KMS-11 (cell line): ENCODE measurements around the gene DPPA4.
"Not testable (repeated sequence)": the region's sequence is repeated elsewhere in the genome, so short reads cannot be mapped to it uniquely, and the experiment has no call there.

Experiments used
- H2AFZ ChIP-seq: fragments of 200-600 bp; sonication (generic); 2 replicates; pipeline ENCODE4 v1.6.1; 2016; ENCODE audit warnings: antibody characterized with exemption, mixed run types, low read depth
- H3K27ac ChIP-seq: fragments of 200-600 bp; sonication (generic); 2 replicates; pipeline ENCODE4 v1.6.1; 2016; ENCODE audit warnings: mild to moderate bottlenecking, mixed run types
- H3K27me3 ChIP-seq: fragments of 200-600 bp; sonication (generic); 2 replicates; pipeline ENCODE4 v1.6.1; 2017; ENCODE audit warnings: mild to moderate bottlenecking, low read depth, mixed run types, moderate library complexity; ENCODE audit not compliant: insufficient read depth
- H3K36me3 ChIP-seq: fragments of 200-600 bp; sonication (generic); 2 replicates; pipeline ENCODE4 v1.6.1; 2017; ENCODE audit warnings: mild to moderate bottlenecking, mixed run types; ENCODE audit not compliant: insufficient read depth
- H3K4me1 ChIP-seq: fragments of 200-600 bp; sonication (generic); 2 replicates; pipeline ENCODE4 v1.6.1; 2016; ENCODE audit warnings: mild to moderate bottlenecking, low read depth, mixed run types; ENCODE audit not compliant: poor library complexity, severe bottlenecking
- H3K4me2 ChIP-seq: fragments of 200-600 bp; sonication (generic); 2 replicates; pipeline ENCODE4 v1.7.0; 2016; ENCODE audit warnings: mild to moderate bottlenecking, mixed run types
- H3K4me3 ChIP-seq: fragments of 200-600 bp; sonication (generic); IDR thresholded peaks from 2 replicates; pipeline ENCODE4 v1.6.1; 2017; ENCODE audit warnings: low read depth, low read length, mixed read lengths; ENCODE audit not compliant: insufficient read depth
- H3K79me2 ChIP-seq: fragments of 200-600 bp; sonication (generic); 2 replicates; pipeline ENCODE4 v1.6.1; 2016; ENCODE audit warnings: low read depth, mixed run types; ENCODE audit not compliant: insufficient read depth
- H3K9ac ChIP-seq: fragments of 200-600 bp; sonication (generic); 2 replicates; pipeline ENCODE4 v1.6.1; 2016; ENCODE audit warnings: mild to moderate bottlenecking, mixed run types
- H4K20me1 ChIP-seq: fragments of 200-600 bp; sonication (generic); 2 replicates; pipeline ENCODE4 v1.6.1; 2016; ENCODE audit warnings: mild to moderate bottlenecking, mixed run types; ENCODE audit not compliant: insufficient read depth
- CTCF ChIP-seq: fragments of 200-600 bp; sonication (generic); conservative IDR thresholded peaks from 2 replicates; pipeline ENCODE4 v1.6.1; 2017; ENCODE audit warnings: low read depth, mild to moderate bottlenecking, antibody characterized with exemption, low read length, moderate library complexity, mixed read lengths

DPPA4 gene

GRCh38 chr3:109375975-109376374, 38.6 kb upstream of the DPPA4 start:
- Histone ChIP-seq H2AFZ (no peak overlapping the region), H3K4me3 (no peak overlapping the region), H3K4me2 (no peak overlapping the region), H3K27me3 (no peaks in the 10 kb centered on the region), H3K36me3 (no peaks in the 10 kb centered on the region), H3K4me1 (no peaks in the 10 kb centered on the region), H3K27ac (no peak overlapping the region), H3K79me2 (no peaks in the 10 kb centered on the region), H4K20me1 (no peaks in the 10 kb centered on the region), H3K9ac (no peak overlapping the region)
- TF ChIP-seq CTCF: no peak

GRCh38 chr3:109374434-109374833, 37.1 kb upstream of the DPPA4 start:
- not testable (repeated sequence) for H3K4me3 ChIP-seq, H4K20me1 ChIP-seq, H3K27ac ChIP-seq, H2AFZ ChIP-seq, H3K79me2 ChIP-seq, H3K9ac ChIP-seq, H3K27me3 ChIP-seq, H3K4me2 ChIP-seq, H3K36me3 ChIP-seq, H3K4me1 ChIP-seq

DNA sequence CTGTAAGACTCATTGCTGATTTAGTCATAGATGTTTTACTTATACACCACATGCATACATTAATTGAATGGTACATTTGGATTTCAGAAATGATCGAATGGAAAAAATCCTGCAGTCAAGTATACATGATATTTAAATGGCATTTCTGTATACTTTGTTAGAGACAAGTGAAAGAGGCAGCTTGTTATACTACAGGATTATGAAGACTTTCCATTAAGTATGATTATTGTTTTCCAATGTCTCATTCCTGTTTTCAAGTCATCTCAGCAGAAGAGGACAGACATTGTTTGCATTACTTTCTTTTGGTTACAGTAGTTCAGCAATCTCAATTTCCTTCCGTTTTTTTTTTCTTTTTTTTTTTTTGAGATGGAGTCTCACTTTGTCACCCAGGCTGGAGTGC, 36.6 kb upstream of the DPPA4 start:
- no peak for TF ChIP-seq CTCF
- H3K27me3 ChIP-seq: no peaks in the 10 kb centered on the region
- H3K9ac ChIP-seq: no peak overlapping the region
- no peaks in the 10 kb centered on the region for H4K20me1 ChIP-seq
- H3K4me3 ChIP-seq: no peak overlapping the region
- no peak overlapping the region for H3K27ac ChIP-seq
- no peak overlapping the region for H3K4me2 ChIP-seq
- no peaks in the 10 kb centered on the region for H3K79me2 ChIP-seq
- H3K4me1 ChIP-seq: no peaks in the 10 kb centered on the region
- H3K36me3 ChIP-seq: no peaks in the 10 kb centered on the region
- no peak overlapping the region for H2AFZ ChIP-seq

DNA sequence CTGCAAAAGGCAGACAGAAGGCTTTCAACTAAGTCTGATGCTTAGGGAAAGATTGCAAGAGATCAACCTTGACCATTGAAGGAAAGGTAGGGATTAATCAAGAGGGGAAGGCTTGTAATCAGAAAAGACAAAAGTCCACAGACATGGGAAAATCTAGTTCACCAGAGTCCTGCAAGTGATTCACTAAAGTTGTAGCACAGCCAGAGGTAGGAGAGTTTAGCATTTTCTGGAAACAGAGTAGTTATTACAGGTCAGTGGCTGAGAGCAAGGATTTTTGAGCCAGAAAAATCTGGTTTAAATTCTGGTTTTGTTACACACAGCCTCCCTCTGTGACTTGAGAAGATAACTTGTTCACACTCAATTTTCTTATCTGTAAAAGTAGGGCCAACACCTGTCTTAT, 35.3 kb upstream of the DPPA4 start:
- Histone ChIP-seq H3K4me1 (no peaks in the 10 kb centered on the region), H3K36me3 (no peaks in the 10 kb centered on the region), H3K9ac (no peak overlapping the region), H3K27me3 (no peaks in the 10 kb centered on the region), H3K4me2 (no peak overlapping the region), H2AFZ (no peak overlapping the region), H4K20me1 (no peaks in the 10 kb centered on the region), H3K4me3 (no peak overlapping the region), H3K79me2 (no peaks in the 10 kb centered on the region), H3K27ac (no peak overlapping the region)
- TF ChIP-seq CTCF: no peak

- Histone ChIP-seq H3K27me3 (no peaks in the 10 kb centered on the region), H3K4me2 (no peak overlapping the region), H3K9ac (no peak overlapping the region), H3K79me2 (no peaks in the 10 kb centered on the region), H4K20me1 (no peaks in the 10 kb centered on the region), H3K4me1 (no peaks in the 10 kb centered on the region), H3K4me3 (no peak overlapping the region), H2AFZ (no peak overlapping the region), H3K27ac (no peak overlapping the region), H3K36me3 (no peaks in the 10 kb centered on the region)
- TF ChIP-seq CTCF: no peak
Observed at GRCh38 chr3:109369510-109369909, 32.2 kb upstream of the DPPA4 start.
